ENCODE data around the gene ABCC5. TPM values are rescaled to one million over a fixed set of nuclear protein-coding genes. Genes with fewer than 3 reads are reported as not detected.

The ABCC5 gene
- total and polyA plus RNA-seq, 7 donors: 24.5 to 94.2 (median 59.6) TPM

DNA sequence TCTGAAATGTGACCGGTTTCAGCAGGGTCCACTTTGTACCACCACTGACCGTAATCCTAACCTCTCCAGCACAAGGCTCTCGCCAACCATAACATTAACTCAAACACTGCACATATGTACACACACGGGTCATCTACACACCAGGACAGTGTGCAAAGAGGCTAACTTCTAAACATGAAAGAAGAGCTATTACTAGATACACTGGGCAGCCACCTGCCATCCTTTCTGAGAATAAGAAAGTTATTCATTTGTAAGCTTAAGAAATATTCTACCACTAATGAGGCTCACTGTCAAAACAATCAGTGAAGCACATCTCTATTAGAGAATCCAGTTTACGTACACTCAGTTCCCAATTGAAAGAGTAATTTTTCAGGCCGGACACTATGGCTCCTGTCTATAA, 73.9 kb downstream of the ABCC5 start:
- no peaks in the 10 kb centered on the region for H3K4me1 ChIP-seq
- no peak for TF ChIP-seq CTCF (IDR thresholded peaks at IDR 0.05)
- no peak overlapping the region for H3K4me3 ChIP-seq
- no peak for ATAC-seq
- no peaks in the 10 kb centered on the region for H3K27me3 ChIP-seq (ENCODE audit: insufficient read depth in 3 of 3, low read length in 2 of 3)
- intact Hi-C loops (cut with DNase I): no loop called here
- no peaks in the 10 kb centered on the region for H3K9me3 ChIP-seq
- H3K27ac ChIP-seq: no peak overlapping the region
- H3K36me3 ChIP-seq (ENCODE audit: insufficient read depth in 1 of 2, low read depth in 1 of 2): peaks cover 6 to 100% of the 10 kb centered on the region in 2 donors
- whole genome bisulfite sequencing, 3 donors: 96 to 98% (median 97%) methylated on average over 6 of the region's 6 CpGs
- DNase-seq: no peak

DNA sequence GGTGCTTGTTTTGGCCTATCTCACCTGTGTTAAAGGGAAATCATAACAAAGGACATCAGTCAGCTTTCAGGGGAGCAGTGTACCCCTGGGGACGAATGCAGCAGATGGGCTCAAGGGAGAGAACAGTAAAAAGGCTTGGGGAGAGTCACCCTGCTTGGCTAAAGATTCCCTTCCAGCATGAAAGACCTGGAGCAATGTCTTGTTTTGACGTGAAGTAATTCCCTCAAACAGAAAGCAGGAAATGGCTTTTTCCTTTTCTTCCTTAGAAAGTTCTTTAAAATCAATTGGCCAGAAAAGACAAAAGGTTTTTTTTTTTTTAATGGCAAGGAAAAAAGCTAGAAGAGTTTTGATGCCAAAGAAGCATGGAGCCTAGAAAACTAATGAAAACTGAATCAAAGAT, 76.5 kb downstream of the ABCC5 start:
- Histone ChIP-seq H3K27ac (no peak overlapping the region), H3K9me3 (no peaks in the 10 kb centered on the region), H3K27me3 (ENCODE audit: insufficient read depth in 3 of 3, low read length in 2 of 3) (no peaks in the 10 kb centered on the region), H3K36me3 (ENCODE audit: insufficient read depth in 1 of 2, low read depth in 1 of 2) (peaks cover 6 to 100% of the 10 kb centered on the region in 2 donors), H3K4me1 (no peaks in the 10 kb centered on the region), H3K4me3 (no peak overlapping the region)
- WGBS, 3 donors: 70 to 80% (median 73%) methylated on average over 2 of the region's 2 CpGs
- TF ChIP-seq CTCF (IDR thresholded peaks at IDR 0.05): no peak
- intact Hi-C loops (cut with DNase I): no loop called here
- DNase-seq (no peak), ATAC-seq (no peak)

DNA sequence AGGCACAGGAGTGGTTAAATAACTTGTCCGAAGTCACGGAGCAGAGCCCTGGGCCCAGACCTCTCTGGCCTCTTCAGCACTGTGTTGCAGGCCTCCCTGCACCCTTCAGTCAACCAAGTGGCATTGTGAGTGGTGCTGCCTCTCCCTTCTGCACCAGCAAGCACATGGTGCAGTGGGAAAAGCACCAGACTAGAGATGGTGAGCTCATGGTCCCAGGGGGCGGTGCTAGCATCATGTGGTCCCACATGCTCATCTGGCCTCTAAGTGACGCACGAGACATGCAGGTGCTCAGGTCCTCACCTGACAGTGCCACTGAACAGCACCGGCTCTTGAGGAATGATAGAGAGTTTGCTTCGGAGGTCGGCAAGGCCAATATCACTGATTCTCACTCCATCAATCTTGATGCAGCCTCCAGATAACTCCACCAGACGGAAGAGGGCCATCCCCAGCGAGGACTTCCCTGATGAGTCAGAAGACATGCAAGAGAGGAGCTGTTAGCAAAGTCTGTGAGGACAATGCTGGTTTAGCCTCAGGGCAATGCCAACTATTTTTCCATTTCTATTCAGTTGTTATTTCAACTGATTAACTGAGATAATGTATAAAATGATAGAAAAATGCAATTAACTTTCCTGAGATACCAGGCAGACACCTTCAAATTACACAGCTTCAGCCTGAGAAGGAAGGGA, 79.9 kb downstream of the ABCC5 start:
- DNase-seq (no peak), ATAC-seq (no peak)
- 87 to 96% (median 92%) methylated on average over 10 of the region's 10 CpGs for WGBS, 3 donors
- Histone ChIP-seq H3K4me1 (no peaks in the 10 kb centered on the region), H3K27ac (no peak overlapping the region), H3K36me3 (ENCODE audit: insufficient read depth in 1 of 2, low read depth in 1 of 2) (peaks cover 11 to 100% of the 10 kb centered on the region in 2 donors), H3K27me3 (ENCODE audit: insufficient read depth in 3 of 3, low read length in 2 of 3) (no peaks in the 10 kb centered on the region), H3K4me3 (no peak overlapping the region), H3K9me3 (no peaks in the 10 kb centered on the region)
- TF ChIP-seq CTCF (IDR thresholded peaks at IDR 0.05): no peak
- intact Hi-C loops (cut with DNase I): no loop called here

DNA sequence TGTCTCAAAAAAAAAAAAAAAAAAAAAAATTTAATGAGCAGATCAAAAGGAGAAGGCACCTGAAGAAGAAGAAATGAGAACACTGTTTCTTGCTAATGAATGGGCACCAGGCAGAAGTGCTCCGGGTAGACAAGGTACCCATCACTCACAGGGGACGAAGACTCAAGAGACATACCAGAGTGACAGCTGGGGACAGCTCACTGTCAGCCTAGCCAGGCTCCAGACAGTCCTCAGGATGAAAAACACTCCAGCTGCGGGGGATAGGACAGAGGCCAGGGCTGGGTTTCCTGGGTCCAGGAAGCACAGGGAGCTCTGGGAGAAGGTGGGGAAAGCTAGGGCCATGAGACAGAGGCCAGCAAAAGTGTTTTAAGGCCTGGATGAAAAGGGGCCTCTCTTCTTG, 84.5 kb downstream of the ABCC5 start:
- Histone ChIP-seq H3K27me3 (ENCODE audit: insufficient read depth in 3 of 3, low read length in 2 of 3) (no peaks in the 10 kb centered on the region), H3K36me3 (ENCODE audit: insufficient read depth in 1 of 2, low read depth in 1 of 2) (peaks cover 8 to 100% of the 10 kb centered on the region in 2 donors), H3K4me3 (no peak overlapping the region), H3K4me1 (no peaks in the 10 kb centered on the region), H3K9me3 (no peaks in the 10 kb centered on the region), H3K27ac (no peak overlapping the region)
- intact Hi-C loops (cut with DNase I): no loop called here
- DNase-seq: no peak
- peak; percentile 45 to 73 (median 62) for ATAC-seq
- 40 to 71% (median 63%) methylated on average over 3 of the region's 3 CpGs for WGBS, 3 donors
- no peak for TF ChIP-seq CTCF (IDR thresholded peaks at IDR 0.05)

GRCh38 chr3:183931881-183932280, 85.8 kb downstream of the ABCC5 start:
- no peak for TF ChIP-seq CTCF (IDR thresholded peaks at IDR 0.05)
- 53 to 88% (median 72%) methylated on average over 2 of the region's 2 CpGs for WGBS, 3 donors
- Histone ChIP-seq H3K27ac (no peak overlapping the region), H3K4me3 (no peak overlapping the region), H3K9me3 (no peaks in the 10 kb centered on the region), H3K36me3 (ENCODE audit: insufficient read depth in 1 of 2, low read depth in 1 of 2) (peaks cover 13 to 100% of the 10 kb centered on the region in 2 donors), H3K4me1 (no peaks in the 10 kb centered on the region), H3K27me3 (ENCODE audit: insufficient read depth in 3 of 3, low read length in 2 of 3) (no peaks in the 10 kb centered on the region)
- DNase-seq: no peak
- ATAC-seq: no peak
- intact Hi-C loops (cut with DNase I): no loop called here
